Caco-2 (cell line): ENCODE data around the gene LINC00632. TPM values are rescaled to one million over a fixed set of nuclear protein-coding genes. Genes with fewer than 3 reads are reported as not detected.
A peak's percentile ranks its signal among the peaks of the same experiment; 100 is the strongest.

Experiments used
- BruUV-seq: library from RNA; stranded (reverse); fragments of 400-500 nt; replicated peaks from 2 replicates; lab custom pipeline; 2021; lab: Mats Ljungman, UMichigan
- CTCF ChIA-PET: fragments of 300-600 bp; sonication (Branson Sonifier 250); formaldehyde crosslinking; loops from one replicate; lab custom pipeline; 2022; ENCODE audit warnings: antibody characterized with exemption; lab: Charles Lee
- POLR2A ChIA-PET: fragments of 300-600 bp; sonication (Branson Sonifier 250); formaldehyde crosslinking; loops from one replicate; lab custom pipeline; 2022; ENCODE audit warnings: antibody characterized with exemption; lab: Charles Lee
- DNase-seq, 2 experiments: peaks; one replicate each; pipeline versions ENCODE4 v3.0.0 to v3.0.0-alpha.2; 2020 to 2022
- H3K27me3 ChIP-seq: replicated peaks from 2 replicates; pipeline ENCODE4 v1.6.0; 2011; ENCODE audit warnings: low read length; ENCODE audit not compliant: control insufficient read depth, insufficient read depth
- H3K36me3 ChIP-seq: 2 replicates; pipeline ENCODE4 v1.5.1; 2011; ENCODE audit warnings: low read length; ENCODE audit not compliant: control insufficient read depth, insufficient read depth
- H3K4me1 ChIP-seq: fragments of 250-450 bp; sonication (Bioruptor Pico); 2 replicates; pipeline ENCODE4 v1.5.1; 2020; ENCODE audit warnings: mild to moderate bottlenecking
- H3K4me3 ChIP-seq: 2 replicates; pipeline ENCODE4 v1.5.1; 2011; ENCODE audit warnings: low read depth, mild to moderate bottlenecking, control low read depth, low read length
- H3K9me3 ChIP-seq: fragments of 250-450 bp; sonication (Bioruptor Pico); 2 replicates; pipeline ENCODE4 v1.5.1; 2020; ENCODE audit warnings: mild to moderate bottlenecking, moderate library complexity
- H3K27ac Mint-ChIP-seq: one replicate; pipeline ENCODE4 v1.8.0; 2022; ENCODE audit warnings: mixed read lengths; ENCODE audit not compliant: unreplicated experiment
- H3K27me3 Mint-ChIP-seq: one replicate; pipeline ENCODE4 v1.8.0; 2022; ENCODE audit warnings: mixed read lengths; ENCODE audit not compliant: insufficient read depth, unreplicated experiment
- H3K36me3 Mint-ChIP-seq: one replicate; pipeline ENCODE4 v1.8.0; 2022; ENCODE audit warnings: mild to moderate bottlenecking, mixed read lengths; ENCODE audit not compliant: insufficient read depth, unreplicated experiment
- H3K4me1 Mint-ChIP-seq: one replicate; pipeline ENCODE4 v1.8.0; 2022; ENCODE audit warnings: low read depth, mixed read lengths; ENCODE audit not compliant: unreplicated experiment
- H3K4me3 Mint-ChIP-seq: one replicate; pipeline ENCODE4 v1.8.0; 2022; ENCODE audit warnings: mild to moderate bottlenecking, moderate library complexity, mixed read lengths; ENCODE audit not compliant: unreplicated experiment
- H3K9me3 Mint-ChIP-seq: one replicate; pipeline ENCODE4 v1.8.0; 2022; ENCODE audit warnings: mixed read lengths; ENCODE audit not compliant: unreplicated experiment
- CTCF ChIP-seq, 2 experiments: fragments of 200-600 bp in 1 of 2; IDR thresholded peaks; 1 replicate in 1 of 2; 2 replicates in 1 of 2; pipeline versions ENCODE4 v1.5.1 to v1.8.0; 2011 to 2022; ENCODE audit warnings: antibody characterized with exemption in 1 of 2, control low read depth in 1 of 2, inconsistent platforms in 1 of 2, low read depth in 1 of 2, low read length in 1 of 2, mild to moderate bottlenecking in 1 of 2, moderate library complexity in 1 of 2; ENCODE audit not compliant: insufficient read depth in 1 of 2, severe bottlenecking in 1 of 2, unreplicated experiment in 1 of 2
- intact Hi-C: fragments of 100-400 bp; cut with micrococcal nuclease; formaldehyde crosslinking; loops from one replicate; pipeline ENCODE4 v1.10.0; 2022; ENCODE audit not compliant: unreplicated experiment
- total RNA-seq: library from RNA; stranded (reverse); gene quantifications from 2 replicates; pipeline ENCODE4 v1.2.3, GENCODE V29; 2022

LINC00632 gene
- total RNA-seq, 1 experiment from 2014 or later = not detected

- no peak overlapping the region for H3K4me3 ChIP-seq
- POLR2A ChIA-PET = no interaction called here
- Mint-ChIP-seq H3K27me3 (no peaks in the 10 kb centered on the region), H3K36me3 (no peaks in the 10 kb centered on the region), H3K27ac (no peak overlapping the region), H3K9me3 (no peaks in the 10 kb centered on the region), H3K4me3 (no peak overlapping the region), H3K4me1 (no peaks in the 10 kb centered on the region)
- no peaks in the 10 kb centered on the region for H3K4me1 ChIP-seq
- H3K36me3 ChIP-seq = no peaks in the 10 kb centered on the region
- CTCF ChIA-PET = no interaction called here
- no peaks in the 10 kb centered on the region for H3K9me3 ChIP-seq
- intact Hi-C loops = no loop called here
- H3K27me3 ChIP-seq = no peaks in the 10 kb centered on the region
- DNase-seq = no peak
- TF ChIP-seq CTCF (IDR thresholded peaks at IDR 0.05; ENCODE audit: insufficient read depth in 1 of 2, low read depth in 1 of 2, low read length in 1 of 2, severe bottlenecking in 1 of 2, unreplicated experiment in 1 of 2) = no peak
- BruUV-seq = no TSS peak
Observed at GRCh38 chrX:140764401-140764919, 54.9 kb downstream of the LINC00632 start.

- H3K36me3 ChIP-seq = no peaks in the 10 kb centered on the region
- CTCF ChIA-PET = interaction anchor here (1.5 kb wide), 1 partner anchor 11 kb away, joined by 4 read pairs; no protein-coding TSS in a partner anchor
- no peak overlapping the region for H3K4me3 ChIP-seq
- H3K4me1 Mint-ChIP-seq = no peaks in the 10 kb centered on the region
- no peak overlapping the region for H3K27ac Mint-ChIP-seq
- BruUV-seq = no TSS peak
- H3K4me1 ChIP-seq = no peaks in the 10 kb centered on the region
- H3K27me3 ChIP-seq = no peaks in the 10 kb centered on the region
- POLR2A ChIA-PET = no interaction called here
- no peaks in the 10 kb centered on the region for H3K36me3 Mint-ChIP-seq
- no peaks in the 10 kb centered on the region for H3K9me3 Mint-ChIP-seq
- H3K9me3 ChIP-seq = no peaks in the 10 kb centered on the region
- no peak for TF ChIP-seq CTCF (IDR thresholded peaks at IDR 0.05; ENCODE audit: insufficient read depth in 1 of 2, low read depth in 1 of 2, low read length in 1 of 2, severe bottlenecking in 1 of 2, unreplicated experiment in 1 of 2)
- no peak overlapping the region for H3K4me3 Mint-ChIP-seq
- DNase-seq = no peak
- intact Hi-C loops = no loop called here
- H3K27me3 Mint-ChIP-seq = no peaks in the 10 kb centered on the region
Observed at GRCh38 chrX:140765043-140765784, 55.7 kb downstream of the LINC00632 start.

- H3K27me3 Mint-ChIP-seq = no peaks in the 10 kb centered on the region
- TF ChIP-seq CTCF (IDR thresholded peaks at IDR 0.05; ENCODE audit: insufficient read depth in 1 of 2, low read depth in 1 of 2, low read length in 1 of 2, severe bottlenecking in 1 of 2, unreplicated experiment in 1 of 2) = peak; percentile 42 to 68
- no peak overlapping the region for H3K4me3 Mint-ChIP-seq
- no peaks in the 10 kb centered on the region for H3K4me1 Mint-ChIP-seq
- ChIA-PET POLR2A (no interaction called here), CTCF (interaction anchor here (1.5 kb wide), 1 partner anchor 12 kb away, joined by 4 read pairs; no protein-coding TSS in a partner anchor)
- intact Hi-C loops = no loop called here
- no peaks in the 10 kb centered on the region for H3K36me3 Mint-ChIP-seq
- H3K9me3 Mint-ChIP-seq = no peaks in the 10 kb centered on the region
- no peaks in the 10 kb centered on the region for H3K27me3 ChIP-seq
- H3K9me3 ChIP-seq = no peaks in the 10 kb centered on the region
- H3K36me3 ChIP-seq = no peaks in the 10 kb centered on the region
- BruUV-seq = no TSS peak
- H3K27ac Mint-ChIP-seq = no peak overlapping the region
- no peak overlapping the region for H3K4me3 ChIP-seq
- peak in 1 of 2 experiments; percentile 8 for DNase-seq
- no peaks in the 10 kb centered on the region for H3K4me1 ChIP-seq
Observed at GRCh38 chrX:140766024-140766611, 56.6 kb downstream of the LINC00632 start.
